ENCODE measurements around the gene ACOT7. TPM values are rescaled to one million over a fixed set of nuclear protein-coding genes. Genes with fewer than 3 reads are reported as not detected.

Gene ACOT7
- total RNA-seq, 1 donor from 2014 or later = 175 TPM

DNA sequence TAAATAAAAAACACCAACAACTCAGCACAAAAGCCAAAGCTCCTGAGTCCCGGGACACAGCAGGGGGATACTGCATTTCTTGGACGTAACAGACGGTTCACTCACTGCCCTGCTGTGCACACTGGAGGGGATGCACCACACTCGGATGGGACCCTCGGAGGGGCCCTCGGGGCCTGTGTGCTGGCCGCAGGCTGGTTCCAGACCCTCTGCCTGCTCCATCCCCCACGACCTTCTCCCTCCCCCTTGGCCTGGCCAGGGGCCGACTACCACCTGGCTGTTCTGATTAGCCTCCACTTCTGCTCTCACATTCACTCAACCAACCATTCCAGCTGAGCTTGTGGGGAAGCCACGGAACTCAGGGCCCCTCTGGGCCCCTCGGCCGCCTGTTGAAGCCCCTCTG, 64.9 kb downstream of the ACOT7 start:
- Mint-ChIP-seq H3K27me3 (ENCODE audit: unreplicated experiment) (no peaks in the 10 kb centered on the region), H3K9me3 (ENCODE audit: unreplicated experiment) (peaks cover 13% of the 10 kb centered on the region), H3K4me1 (ENCODE audit: low read depth, unreplicated experiment) (peaks cover 29% of the 10 kb centered on the region), H3K27ac (ENCODE audit: unreplicated experiment) (no peak overlapping the region), H3K4me3 (ENCODE audit: unreplicated experiment) (no peak overlapping the region), H3K36me3 (ENCODE audit: unreplicated experiment) (peaks cover 6% of the 10 kb centered on the region)
- DNase-seq = no peak
- TF ChIP-seq, protein P1, sequence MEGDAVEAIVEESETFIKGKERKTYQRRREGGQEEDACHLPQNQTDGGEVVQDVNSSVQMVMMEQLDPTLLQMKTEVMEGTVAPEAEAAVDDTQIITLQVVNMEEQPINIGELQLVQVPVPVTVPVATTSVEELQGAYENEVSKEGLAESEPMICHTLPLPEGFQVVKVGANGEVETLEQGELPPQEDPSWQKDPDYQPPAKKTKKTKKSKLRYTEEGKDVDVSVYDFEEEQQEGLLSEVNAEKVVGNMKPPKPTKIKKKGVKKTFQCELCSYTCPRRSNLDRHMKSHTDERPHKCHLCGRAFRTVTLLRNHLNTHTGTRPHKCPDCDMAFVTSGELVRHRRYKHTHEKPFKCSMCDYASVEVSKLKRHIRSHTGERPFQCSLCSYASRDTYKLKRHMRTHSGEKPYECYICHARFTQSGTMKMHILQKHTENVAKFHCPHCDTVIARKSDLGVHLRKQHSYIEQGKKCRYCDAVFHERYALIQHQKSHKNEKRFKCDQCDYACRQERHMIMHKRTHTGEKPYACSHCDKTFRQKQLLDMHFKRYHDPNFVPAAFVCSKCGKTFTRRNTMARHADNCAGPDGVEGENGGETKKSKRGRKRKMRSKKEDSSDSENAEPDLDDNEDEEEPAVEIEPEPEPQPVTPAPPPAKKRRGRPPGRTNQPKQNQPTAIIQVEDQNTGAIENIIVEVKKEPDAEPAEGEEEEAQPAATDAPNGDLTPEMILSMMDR (IDR thresholded peaks at IDR 0.05; ENCODE audit: partially characterized antibody, unreplicated experiment) = no peak

GRCh38 chr1:6328091-6328490, 65.5 kb downstream of the ACOT7 start:
- TF ChIP-seq, protein P1 (IDR thresholded peaks at IDR 0.05; ENCODE audit: partially characterized antibody, unreplicated experiment) = no peak
- no peak overlapping the region for H3K4me3 Mint-ChIP-seq (ENCODE audit: unreplicated experiment)
- peaks cover 26% of the 10 kb centered on the region for H3K4me1 Mint-ChIP-seq (ENCODE audit: low read depth, unreplicated experiment)
- peaks cover 11% of the 10 kb centered on the region for H3K9me3 Mint-ChIP-seq (ENCODE audit: unreplicated experiment)
- H3K27me3 Mint-ChIP-seq (ENCODE audit: unreplicated experiment) = no peaks in the 10 kb centered on the region
- H3K36me3 Mint-ChIP-seq (ENCODE audit: unreplicated experiment) = peaks cover 6% of the 10 kb centered on the region
- DNase-seq = no peak
- H3K27ac Mint-ChIP-seq (ENCODE audit: unreplicated experiment) = no peak overlapping the region

- H3K9me3 Mint-ChIP-seq (ENCODE audit: unreplicated experiment) = peaks cover 8% of the 10 kb centered on the region
- peaks cover 10% of the 10 kb centered on the region for H3K36me3 Mint-ChIP-seq (ENCODE audit: unreplicated experiment)
- TF ChIP-seq, protein P1 (IDR thresholded peaks at IDR 0.05; ENCODE audit: partially characterized antibody, unreplicated experiment) = no peak
- H3K4me3 Mint-ChIP-seq (ENCODE audit: unreplicated experiment) = no peak overlapping the region
- no peak for DNase-seq
- no peak overlapping the region for H3K27ac Mint-ChIP-seq (ENCODE audit: unreplicated experiment)
- H3K27me3 Mint-ChIP-seq (ENCODE audit: unreplicated experiment) = peaks cover 2% of the 10 kb centered on the region
- H3K4me1 Mint-ChIP-seq (ENCODE audit: low read depth, unreplicated experiment) = peaks cover 23% of the 10 kb centered on the region
Observed at GRCh38 chr1:6325482-6325881, 68.1 kb downstream of the ACOT7 start.

DNA sequence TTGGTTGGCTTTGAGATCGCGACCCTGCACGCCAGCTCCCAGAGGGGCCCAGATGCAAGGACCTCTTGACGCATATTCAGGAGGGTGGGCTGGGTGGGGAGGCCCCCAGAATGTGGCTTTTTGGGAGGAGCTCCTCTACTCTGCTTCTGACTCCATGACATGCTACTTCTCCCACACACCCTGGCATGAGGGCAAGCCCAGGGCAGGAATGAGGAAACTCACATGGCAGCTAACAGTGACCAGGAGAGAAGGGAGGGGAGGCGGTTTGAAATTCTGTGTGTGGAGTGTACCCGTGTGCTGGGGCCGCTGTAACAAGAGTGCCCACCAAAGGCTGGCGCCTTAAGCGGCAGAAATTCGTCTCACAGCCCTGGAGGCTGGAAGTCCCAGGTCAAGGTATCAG, 71.4 kb downstream of the ACOT7 start:
- Mint-ChIP-seq H3K9me3 (ENCODE audit: unreplicated experiment) (peaks cover 5% of the 10 kb centered on the region), H3K27ac (ENCODE audit: unreplicated experiment) (no peak overlapping the region), H3K27me3 (ENCODE audit: unreplicated experiment) (peaks cover 2% of the 10 kb centered on the region), H3K4me3 (ENCODE audit: unreplicated experiment) (no peak overlapping the region), H3K36me3 (ENCODE audit: unreplicated experiment) (peaks cover 4% of the 10 kb centered on the region), H3K4me1 (ENCODE audit: low read depth, unreplicated experiment) (peaks cover 8% of the 10 kb centered on the region)
- TF ChIP-seq, protein P1 (IDR thresholded peaks at IDR 0.05; ENCODE audit: partially characterized antibody, unreplicated experiment) = no peak
- no peak for DNase-seq

DNA sequence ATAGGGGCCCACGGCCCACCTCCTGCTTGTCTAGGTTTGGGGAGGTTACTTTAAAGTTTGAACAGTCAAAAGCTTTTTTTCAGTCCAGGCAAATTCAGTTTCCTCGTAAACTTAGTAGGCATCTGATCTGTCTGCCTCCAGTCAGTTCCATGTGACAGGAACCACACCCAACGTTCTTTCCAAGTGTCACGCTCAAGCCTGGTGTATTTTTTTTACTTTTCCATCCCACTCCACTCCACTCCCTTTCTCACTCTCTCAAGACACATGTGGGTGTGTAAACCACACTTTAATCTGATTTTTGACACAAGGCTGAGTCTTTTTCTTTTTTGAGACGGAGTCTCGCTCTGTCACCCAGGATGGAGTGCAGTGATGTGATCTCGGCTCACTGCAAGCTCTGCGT, 72.4 kb downstream of the ACOT7 start:
- Mint-ChIP-seq H3K27ac (ENCODE audit: unreplicated experiment) (no peak overlapping the region), H3K9me3 (ENCODE audit: unreplicated experiment) (peaks cover 5% of the 10 kb centered on the region), H3K4me1 (ENCODE audit: low read depth, unreplicated experiment) (peaks cover 8% of the 10 kb centered on the region), H3K27me3 (ENCODE audit: unreplicated experiment) (peaks cover 2% of the 10 kb centered on the region), H3K36me3 (ENCODE audit: unreplicated experiment) (peaks cover 4% of the 10 kb centered on the region), H3K4me3 (ENCODE audit: unreplicated experiment) (no peak overlapping the region)
- TF ChIP-seq, protein P1 (IDR thresholded peaks at IDR 0.05; ENCODE audit: partially characterized antibody, unreplicated experiment) = no peak
- DNase-seq = no peak
